T1000 (cell line): ENCODE measurements around the gene ACAD10.
"Not testable (repeated sequence)": the region's sequence is repeated elsewhere in the genome, so short reads cannot be mapped to it uniquely, and the experiment has no call there.

Experiments
- DNase-seq: peaks from one replicate; lab custom pipeline; 2025; ENCODE audit warnings: mixed read lengths; lab: John Stamatoyannopoulos, UW

The ACAD10 gene

DNA sequence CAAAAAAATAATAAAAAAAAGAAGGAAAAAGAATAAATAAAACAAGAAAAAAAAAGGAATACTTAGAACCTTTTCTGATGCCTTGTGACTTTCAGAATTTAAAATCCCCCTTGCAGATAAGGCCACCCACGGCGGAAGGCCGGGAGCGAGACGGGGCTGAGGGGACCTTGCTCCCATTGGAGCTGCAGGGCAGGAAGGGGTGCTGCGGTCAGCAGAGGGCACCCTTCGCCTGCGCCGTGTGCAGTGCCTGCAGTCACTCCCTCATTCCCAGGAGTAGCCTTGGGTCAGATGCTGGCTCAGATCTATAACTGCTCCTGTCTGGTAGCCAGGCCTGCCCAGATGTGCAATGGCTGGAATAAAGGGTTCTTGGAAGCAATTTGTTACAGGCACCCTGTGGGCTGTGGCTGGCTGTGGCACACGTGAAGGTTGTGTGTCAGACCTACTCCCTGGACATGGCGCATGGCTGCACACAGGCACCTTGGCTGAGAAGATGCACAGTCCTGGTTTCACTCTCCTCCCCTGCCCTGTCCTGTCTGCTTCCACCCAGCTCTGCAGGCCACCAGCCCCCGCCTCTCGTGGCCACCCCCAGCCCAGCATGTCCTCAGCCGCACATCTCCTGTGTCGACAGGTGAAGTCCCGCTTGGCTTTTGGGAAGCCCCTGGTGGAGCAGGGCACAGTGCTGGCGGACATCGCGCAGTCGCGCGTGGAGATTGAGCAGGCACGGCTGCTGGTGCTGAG lies 67.5 kb downstream of the ACAD10 start:
- DNase-seq = no peak

DNA sequence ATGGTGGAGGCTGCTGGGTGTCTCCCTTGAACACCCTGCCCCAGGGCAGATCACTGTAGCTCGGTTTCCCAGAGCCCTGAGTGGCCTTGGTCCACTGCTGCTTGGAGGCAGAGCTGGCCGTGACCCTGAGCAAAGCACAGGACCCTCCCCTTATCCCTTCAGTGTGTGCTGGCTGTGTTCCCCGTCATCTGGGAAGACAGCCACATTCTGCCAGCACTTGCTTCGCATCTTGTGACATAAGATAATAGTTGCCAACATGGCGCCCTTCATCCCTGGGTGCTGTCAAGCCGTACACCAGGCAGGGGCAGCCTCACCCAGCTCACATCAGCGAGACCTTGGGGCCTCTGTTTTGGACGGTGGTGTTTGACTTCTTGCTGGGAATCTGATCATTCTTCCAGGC lies 68.8 kb downstream of the ACAD10 start:
- no peak for DNase-seq

DNA sequence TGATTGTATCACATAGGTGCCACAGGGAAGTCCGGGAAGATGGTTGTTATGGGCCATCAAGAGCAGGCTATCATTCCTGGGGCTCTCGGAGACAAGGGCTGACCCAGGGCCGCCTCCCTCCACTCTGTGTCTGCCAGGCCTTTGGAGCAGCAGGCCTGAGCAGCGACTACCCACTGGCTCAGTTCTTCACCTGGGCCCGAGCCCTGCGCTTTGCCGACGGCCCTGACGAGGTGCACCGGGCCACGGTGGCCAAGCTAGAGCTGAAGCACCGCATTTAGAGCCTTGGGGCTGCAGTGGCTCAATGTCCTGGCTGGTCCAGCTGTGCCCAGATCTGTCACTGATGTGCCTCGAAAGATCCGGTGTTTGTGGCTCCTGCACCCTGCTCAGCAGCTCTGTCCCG lies 70.3 kb downstream of the ACAD10 start:
- DNase-seq = no peak

DNA sequence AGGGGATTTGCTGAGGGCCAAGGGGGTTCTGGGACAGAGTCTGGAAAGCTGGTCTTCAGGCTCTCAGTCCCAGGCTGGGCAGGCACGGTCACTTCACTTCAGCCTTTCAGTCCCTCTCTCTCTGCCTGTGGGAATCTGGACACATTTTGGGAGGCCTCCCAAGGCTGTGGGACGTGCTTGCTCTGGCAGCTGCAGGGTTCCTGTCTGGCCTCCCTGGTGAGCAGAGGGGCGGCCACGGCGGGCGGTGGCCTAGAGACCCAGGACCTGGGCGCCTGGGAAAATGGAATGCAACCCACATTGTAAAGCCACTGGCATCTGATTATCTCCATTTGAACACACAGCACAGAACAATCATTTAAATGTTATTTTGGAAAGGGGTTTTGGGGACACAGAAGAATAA lies 70.8 kb downstream of the ACAD10 start:
- no peak for DNase-seq

DNA sequence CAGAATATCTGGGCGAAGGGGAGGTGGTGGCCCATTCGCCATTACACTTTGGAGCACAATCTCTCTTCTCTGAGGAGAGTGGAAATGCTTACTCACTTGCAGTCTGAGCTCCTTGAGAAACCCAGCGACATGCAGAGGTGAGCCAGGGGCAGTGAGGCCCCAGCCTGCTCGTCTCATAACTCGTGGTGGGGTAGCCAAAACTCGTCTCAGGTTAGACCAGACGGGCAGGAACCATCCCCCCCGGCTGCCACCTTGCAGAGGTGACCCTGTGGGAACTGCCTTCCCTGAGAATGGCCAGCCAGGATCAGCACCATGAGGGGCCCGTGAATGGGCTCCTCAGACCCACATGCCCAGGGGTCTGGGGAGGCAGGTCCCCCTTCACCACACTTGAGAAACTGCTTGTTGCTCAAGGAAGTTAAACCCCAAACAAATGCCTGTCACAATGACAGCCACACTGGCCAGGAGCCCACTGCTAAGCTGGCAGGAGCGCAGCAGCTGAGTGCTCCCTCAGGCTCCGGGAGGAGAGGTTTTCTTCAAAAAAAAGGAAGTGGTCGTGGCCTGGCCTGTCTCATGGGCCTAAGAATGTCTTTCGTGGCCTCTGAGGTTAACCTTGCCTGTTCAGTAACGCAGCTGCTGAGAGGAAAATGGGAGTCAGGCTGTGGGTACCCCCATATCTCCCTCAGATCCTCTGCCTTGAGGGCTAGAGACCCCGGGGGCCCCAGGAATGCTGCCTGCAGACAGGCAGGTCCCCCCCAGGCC lies 71.7 kb downstream of the ACAD10 start:
- DNase-seq = no peak

DNA sequence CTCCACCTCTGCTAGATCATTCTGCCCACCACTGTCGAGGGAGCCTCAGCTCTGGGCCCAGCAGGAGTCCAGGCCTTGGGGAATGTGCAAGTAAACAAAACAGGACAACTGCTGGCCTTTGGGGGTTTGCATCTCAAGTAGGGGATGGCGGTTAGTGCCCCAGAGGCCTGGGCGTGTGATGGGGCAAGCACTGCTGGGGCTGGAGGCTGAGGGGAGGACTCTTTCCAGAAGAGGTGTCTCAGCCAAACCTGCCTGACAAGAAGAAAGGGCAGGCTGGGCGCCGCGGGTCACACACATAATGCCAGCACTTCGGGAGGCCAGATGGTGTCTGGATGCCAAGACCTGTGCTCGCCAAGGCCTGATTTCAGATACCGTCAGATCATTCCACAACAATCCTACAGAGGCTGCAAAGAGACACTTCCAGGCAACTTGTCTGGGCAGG lies 72.3 kb downstream of the ACAD10 start:
- DNase-seq = no peak

DNA sequence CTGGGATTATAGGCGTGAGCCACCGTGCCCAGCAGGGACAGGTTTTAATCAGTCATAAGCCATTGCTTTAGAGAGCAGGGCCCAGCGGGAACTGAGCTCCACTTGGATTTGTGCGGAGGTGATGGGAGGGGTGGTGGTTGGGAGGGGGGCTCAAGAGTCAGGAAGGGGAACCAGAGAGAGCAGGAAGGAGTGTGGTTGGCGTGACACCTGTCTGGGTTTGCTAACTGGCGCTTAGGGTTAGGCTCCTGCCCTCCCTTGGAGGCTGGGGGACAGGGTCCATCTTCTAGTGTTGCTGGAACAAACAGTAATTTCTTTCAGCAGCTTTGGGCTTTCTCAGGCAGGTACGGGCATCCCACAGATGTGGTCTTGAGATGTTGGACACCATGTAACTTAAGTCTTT lies 73.4 kb downstream of the ACAD10 start:
- no peak for DNase-seq

DNA sequence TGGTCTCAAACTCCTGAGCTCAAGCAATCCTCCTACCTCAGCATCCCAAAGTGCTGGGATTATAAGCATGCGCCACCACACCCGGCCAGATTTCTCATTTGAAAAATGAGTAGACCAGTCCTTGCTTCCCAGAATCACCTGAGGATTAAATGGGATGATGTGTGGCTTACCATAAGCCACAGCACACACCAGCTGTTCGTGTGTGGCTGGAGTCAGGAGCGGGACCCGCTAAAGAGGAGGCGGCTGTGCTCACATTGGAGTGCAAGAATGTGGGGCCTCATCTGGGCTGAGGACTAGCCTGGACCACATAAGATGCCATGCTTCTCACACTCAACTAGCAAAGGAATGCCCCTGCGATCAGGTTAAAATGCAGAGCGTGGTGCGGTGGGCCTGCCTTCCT lies 74.1 kb downstream of the ACAD10 start:
- DNase-seq = no peak

DNA sequence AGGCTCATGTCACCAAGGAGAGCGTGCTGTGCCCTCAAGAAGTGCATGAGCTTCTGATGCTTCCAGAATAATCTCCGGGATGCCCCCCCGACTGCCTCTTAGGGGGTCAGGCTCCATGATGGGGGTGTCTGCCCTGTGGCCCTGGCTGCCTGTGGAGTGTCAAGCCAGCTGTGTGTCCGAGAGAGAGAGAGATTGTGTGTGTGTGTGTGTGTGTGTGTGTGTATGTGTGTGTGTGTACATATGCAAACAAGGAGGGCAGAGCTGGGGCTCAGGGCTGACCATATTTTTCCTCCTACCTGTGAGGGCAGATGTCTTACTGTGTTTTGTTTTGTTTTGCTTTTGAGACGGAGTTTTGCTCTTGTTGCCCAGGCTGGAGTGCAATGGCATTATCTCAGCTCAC lies 75.2 kb downstream of the ACAD10 start:
- no peak for DNase-seq

DNA sequence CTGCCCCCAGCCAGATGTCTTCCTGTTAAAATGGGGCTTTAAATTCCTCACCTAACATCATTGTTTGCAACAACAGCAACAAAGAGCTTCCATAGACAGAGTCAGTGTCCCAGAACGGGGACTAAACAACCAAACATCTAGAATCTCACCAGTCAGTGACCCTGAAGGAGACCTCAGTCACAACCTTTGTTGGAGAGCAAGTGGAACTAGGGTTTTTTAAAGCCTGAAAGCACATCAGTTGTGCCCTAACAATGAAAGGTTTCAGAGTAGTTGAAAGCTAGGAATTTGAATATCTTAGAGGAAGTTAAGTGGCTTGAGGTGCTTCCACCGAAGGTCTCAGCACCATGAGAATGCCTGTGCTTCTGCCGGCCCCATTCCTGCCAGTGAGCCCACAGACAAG lies 75.9 kb downstream of the ACAD10 start:
- DNase-seq = no peak

DNA sequence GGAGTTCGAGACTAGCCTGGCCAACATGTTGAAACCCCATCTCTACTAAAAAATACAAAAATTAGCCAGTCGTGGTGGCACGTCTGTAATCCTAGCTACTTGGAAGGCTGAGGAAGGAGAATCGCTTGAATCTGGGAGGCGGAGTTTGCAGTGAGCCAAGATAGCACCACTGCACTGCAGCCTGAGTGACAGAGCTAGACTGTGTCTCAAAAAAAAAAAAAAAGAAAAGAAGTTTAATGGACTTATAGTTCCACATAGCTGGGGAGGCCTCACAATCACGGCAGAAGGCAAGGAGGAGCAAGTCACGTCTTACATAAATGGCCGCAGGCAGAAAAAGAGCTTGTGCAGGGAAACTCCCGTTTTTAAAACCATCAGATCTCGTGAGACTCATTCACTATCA lies 77.7 kb downstream of the ACAD10 start:
- not testable (repeated sequence) for DNase-seq

DNA sequence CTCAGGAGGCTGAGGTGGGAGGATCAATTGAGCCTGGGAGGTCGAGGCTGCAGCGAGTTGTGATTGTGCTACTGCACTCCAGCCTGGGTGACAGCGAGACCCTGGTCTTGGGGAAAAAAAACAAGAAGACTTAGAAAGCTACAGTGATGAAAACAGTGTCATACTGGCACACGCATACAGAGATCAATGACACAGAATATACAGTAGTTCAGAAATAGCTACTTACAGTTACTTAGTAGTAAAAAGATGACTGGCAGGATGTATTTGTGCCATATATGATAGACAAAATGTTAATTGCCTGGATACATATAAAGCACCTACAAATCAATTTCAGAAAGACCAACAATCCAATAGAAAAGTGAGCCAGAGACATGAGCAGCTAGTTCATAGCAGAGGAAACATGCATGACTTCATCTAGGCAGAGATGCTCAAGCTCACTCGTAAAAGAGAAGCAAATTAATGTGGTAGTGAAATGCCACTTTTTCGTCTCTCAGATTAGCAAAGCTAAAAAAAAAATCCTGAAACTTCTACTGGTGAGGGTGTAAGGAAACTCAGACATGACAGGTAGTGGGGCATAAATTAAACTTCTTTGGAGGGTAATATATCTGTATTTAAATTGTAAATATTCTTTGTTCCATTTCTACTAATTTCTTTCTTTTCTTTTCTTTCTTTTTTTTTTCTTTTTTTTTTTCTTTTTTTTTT lies 78.4 kb downstream of the ACAD10 start:
- DNase-seq = no peak

DNA sequence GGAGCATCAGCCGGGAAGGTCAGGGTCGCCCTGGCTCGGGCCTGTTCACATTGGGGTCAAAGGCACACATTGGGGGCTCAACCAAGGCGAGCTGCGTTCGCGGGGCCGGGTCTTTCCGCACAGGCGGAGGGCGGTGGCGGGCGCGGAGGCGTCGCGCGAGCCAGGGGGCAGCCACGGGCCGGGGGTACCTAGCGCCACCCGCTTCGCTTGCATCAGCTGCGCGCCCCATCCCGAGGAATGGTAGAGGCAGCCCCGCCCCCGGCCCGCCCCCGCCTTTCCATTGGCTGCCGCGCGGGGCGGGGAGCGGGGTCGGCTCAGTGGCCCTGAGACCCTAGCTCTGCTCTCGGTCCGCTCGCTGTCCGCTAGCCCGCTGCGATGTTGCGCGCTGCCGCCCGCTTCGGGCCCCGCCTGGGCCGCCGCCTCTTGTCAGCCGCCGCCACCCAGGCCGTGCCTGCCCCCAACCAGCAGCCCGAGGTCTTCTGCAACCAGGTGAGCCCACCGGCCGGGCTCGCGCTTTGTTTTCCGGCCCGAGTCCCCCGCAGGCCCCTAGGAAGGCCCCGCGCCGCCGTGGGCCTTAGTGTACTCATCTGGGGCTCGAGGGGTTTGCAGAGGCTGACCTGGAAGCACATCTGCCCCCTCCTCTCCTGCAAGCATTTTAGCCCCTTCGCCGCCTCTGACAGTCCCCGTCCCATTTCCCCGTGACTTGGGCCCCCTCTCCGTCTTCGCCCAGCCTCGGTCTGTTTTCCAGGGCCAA lies 80.9 kb downstream of the ACAD10 start, which contains the start of gene ALDH2:
TSS of gene ALDH2 (plus strand) at position 326 of the 754 bp plus-strand sequence. CDS start at position 376, 50 bp downstream.
- peak; percentile 27 for DNase-seq

DNA sequence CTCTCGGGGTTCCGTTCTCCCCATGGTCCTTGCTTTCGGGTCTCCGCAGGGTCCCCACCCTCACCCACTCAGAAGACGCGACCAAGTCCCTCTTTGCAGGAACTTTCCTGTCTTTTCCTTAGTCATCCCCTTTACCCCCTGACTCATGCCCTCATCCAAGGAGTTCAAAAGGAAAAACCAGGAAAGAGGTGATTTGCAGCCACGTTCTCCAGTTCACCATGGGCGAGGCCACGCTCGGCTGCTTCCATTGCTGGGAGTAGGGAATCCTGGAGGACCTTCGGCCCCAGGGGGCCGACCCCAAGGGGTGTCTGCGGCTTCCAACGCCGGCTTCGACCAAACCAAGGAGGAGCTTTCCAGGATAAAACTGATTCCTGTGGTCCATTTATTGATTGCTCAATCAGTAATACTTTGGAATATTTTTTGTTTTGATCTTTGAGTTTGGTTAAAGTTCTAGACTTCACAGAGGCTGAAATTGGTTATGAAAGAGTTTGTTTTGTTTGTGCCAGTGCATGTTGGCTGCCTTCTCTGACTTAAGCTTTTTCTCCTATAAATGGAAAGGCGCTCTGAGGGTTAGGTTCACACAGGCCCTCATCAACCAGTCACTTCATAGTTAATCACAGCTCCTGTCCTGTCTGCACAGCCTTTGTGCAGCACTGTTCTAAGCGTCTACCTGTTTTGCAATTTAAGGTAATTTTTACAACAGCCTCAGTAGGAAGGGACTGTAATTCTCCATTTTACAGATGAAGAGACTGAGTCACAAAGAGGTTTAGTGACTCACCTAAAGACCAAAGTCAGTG lies 81.7 kb downstream of the ACAD10 start:
- no peak for DNase-seq

DNA sequence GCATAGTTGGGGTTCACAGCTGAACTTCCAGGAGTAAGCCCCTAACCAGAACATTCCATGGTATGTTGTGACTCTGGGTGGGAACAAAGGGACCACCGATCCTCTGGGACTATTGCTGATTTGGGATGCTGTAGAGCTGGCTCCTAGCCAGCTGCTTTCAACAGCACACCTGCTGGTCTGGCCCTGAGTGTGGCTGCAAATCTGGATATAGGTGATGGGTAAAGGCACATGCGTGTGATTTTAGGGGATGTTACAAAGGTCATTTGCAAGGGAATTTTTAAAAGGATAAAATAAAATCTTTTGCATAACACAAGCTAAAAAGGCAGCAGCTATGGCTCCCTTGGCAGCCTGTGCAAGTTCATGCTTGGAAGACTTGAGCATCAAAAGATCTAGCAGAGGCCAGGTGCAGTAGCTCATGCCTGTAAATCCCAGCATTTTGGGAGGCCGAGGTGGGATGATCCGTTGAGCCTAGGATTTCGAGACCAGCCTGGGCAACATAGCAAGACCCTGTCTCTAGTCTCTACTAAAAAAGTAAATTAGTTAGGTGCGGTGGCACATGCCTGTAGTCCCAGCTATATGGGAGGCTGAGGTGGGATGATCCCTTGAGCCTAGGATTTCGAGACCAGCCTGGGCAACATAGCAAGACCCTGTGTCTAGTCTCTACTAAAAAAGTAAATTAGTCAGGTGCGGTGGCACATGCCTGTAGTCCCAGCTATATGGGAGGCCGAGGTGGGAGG lies 82.5 kb downstream of the ACAD10 start:
- no peak for DNase-seq

DNA sequence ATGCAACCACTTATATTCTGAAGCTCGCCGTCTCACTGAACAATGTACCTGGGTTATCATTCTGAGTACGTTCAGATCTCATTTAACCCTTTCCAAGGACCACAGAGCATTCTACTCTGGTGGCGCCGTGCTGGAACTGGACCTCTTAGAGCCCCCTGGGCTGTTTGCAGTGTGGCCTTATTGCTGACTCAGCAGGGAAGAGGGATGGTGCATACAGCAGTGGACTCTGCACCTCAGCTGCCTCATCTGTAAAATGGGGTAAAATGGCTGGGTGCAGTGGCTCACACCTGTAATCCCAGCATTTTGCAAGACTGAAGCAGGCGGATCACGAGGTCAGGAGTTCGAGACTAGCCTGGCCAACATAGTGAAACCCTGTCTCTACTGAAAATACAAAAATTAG lies 83.7 kb downstream of the ACAD10 start:
- DNase-seq = no peak

DNA sequence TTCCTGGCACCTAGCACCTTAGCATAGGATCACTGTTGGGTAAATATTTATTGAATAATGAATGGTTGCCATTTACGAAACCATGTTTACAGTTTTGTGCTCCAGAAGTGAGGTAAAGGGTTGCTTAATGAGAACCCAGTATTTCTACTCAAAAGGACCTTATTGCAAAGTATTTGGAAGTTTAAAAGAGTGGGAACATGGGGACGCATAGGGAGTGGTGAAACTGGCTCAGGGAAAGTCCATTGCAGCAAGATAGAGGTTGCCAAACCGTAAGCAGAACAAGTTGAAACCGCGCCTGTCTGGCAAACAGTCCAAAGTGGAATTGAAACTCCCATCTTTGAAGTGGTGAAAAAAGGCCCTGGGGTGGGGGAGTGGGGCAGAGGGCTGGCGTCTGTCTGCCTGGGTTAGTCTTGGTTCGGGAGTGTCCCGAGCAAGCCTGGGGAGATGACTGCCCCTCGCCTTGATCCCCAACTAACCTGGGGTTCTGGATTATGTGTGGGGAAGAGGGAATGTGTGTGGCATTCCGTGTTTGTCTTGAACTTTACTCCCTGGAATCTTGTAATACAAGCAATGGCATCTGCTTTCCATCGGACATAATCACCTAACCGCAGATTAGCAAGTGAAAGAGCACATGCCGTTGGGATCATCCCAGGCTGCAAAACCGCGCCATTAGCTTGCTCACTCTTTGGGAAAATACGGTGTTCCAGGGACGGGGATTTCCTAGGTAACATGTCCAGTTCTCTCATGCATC lies 88.1 kb downstream of the ACAD10 start:
- DNase-seq = no peak

DNA sequence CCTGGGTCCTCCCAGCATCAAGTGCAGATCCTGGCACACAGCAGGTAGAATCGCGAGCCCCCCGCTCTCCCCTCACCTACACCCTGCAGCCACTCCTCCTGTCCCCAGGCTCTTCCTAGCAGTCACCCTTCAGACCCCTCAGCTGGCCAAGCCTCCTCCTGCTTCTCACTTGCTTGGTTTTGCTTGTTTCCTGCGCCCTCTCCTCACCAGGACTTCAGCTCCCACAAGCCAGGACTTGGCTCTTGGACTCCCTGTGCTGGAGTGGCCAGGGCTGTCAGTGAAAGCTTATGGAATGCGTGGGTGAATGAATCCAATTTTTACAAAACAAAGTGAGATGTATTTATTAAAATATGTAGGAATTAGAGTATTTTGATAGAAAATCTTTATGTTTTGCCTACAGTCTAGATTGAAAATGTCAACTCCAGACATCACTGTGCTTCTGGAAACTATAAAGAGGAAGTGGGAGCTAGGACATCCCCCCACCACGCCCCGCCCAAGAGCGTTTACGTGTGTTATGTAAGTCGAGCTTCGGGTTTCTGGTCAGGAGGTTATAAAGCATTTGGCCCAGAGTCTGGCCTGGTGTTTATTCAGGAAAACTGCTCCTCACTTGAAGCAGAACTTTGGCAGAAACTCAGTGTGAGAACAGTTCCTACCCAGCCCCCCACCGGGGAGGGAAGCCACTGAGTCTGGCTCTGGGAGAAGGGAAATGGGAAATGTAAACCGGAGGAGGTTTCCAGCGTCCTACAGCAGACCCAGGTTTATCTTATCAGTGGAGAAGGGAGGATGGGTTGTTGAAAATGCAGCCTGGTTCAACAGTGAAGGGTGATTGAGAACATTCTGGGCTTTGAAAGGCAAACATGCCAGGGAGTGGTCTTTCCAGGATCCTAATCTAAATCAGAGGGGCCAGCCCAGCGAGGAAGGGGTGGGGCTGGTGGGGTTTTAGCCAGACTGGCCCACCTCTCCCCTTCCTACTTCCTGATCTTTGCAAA lies 89.6 kb downstream of the ACAD10 start:
- DNase-seq = no peak
